Suprapubic skin (tissue), 3 donors: Measurements from ENCODE around the gene CIBAR2.

Experiments
- POLR2A ChIP-seq, 2 donors: fragments of 450-650 bp; IDR thresholded peaks; one replicate each; pipeline ENCODE4 v1.6.1; 2017; ENCODE audit warnings: antibody characterized with exemption in 2 of 2, mild to moderate bottlenecking in 2 of 2, moderate library complexity in 2 of 2
- TF ChIP-seq, protein P1 (sequence below), 2 donors: fragments of 200-600 bp in 1 of 2; fragments of 450-650 bp in 1 of 2; sonication (generic) in 1 of 2; IDR thresholded peaks; one replicate each; pipeline ENCODE4 v1.5.1; 2016 to 2019; ENCODE audit warnings: antibody characterized with exemption in 2 of 2, mild to moderate bottlenecking in 1 of 2, moderate library complexity in 1 of 2

DNA sequence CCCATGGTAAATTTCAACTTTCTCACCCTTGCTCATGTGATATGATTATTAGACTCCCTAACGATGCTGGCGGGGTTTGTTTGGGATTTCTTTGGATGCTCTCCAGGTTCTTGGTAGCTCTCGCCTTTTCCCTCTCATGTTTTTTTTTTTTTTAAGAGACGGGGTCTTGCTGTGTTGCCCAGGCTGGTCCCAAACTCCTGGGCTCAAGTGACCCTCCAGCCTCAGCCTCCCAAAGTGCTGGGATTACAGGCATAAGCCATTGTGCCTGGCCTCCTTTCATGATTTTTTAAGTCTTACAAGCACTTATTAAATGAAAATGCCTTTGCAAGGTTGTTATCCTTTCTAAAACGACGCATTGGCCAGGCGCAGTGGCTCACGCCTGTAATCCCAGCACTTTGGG, 60.6 kb downstream of the CIBAR2 start:
- no peak for TF ChIP-seq POLR2A (IDR thresholded peaks at IDR 0.05)
- TF ChIP-seq, protein P1, sequence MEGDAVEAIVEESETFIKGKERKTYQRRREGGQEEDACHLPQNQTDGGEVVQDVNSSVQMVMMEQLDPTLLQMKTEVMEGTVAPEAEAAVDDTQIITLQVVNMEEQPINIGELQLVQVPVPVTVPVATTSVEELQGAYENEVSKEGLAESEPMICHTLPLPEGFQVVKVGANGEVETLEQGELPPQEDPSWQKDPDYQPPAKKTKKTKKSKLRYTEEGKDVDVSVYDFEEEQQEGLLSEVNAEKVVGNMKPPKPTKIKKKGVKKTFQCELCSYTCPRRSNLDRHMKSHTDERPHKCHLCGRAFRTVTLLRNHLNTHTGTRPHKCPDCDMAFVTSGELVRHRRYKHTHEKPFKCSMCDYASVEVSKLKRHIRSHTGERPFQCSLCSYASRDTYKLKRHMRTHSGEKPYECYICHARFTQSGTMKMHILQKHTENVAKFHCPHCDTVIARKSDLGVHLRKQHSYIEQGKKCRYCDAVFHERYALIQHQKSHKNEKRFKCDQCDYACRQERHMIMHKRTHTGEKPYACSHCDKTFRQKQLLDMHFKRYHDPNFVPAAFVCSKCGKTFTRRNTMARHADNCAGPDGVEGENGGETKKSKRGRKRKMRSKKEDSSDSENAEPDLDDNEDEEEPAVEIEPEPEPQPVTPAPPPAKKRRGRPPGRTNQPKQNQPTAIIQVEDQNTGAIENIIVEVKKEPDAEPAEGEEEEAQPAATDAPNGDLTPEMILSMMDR (IDR thresholded peaks at IDR 0.05), result no peak
